Transverse colon (tissue), 4 donors: ENCODE results near the gene CPA2.

Source experiments
- CTCF ChIP-seq, 5 experiments: fragments of 200-600 bp in 3 of 5; fragments of 450-650 bp in 2 of 5; sonication (generic) in 3 of 5; IDR thresholded peaks; 1 replicate in 2 of 5; 2 replicates in 3 of 5; pipeline ENCODE4 v1.5.1; 2016 to 2017; ENCODE audit warnings: antibody characterized with exemption in 5 of 5, inconsistent platforms in 3 of 5, mild to moderate bottlenecking in 2 of 5, moderate library complexity in 1 of 5
- EP300 ChIP-seq: sonication (generic); formaldehyde crosslinking; IDR thresholded peaks from one replicate; pipeline ENCODE4 v1.6.1; 2017; ENCODE audit warnings: antibody characterized with exemption, low read depth
- POLR2A ChIP-seq: fragments of 450-650 bp; IDR thresholded peaks from one replicate; pipeline ENCODE4 v1.6.1; 2016; ENCODE audit warnings: antibody characterized with exemption, mild to moderate bottlenecking, moderate library complexity
- POLR2AphosphoS5 ChIP-seq, 3 donors: sonication (generic); formaldehyde crosslinking; IDR thresholded peaks; one replicate each; pipeline ENCODE4 v1.6.1; 2016; ENCODE audit warnings: antibody characterized with exemption in 3 of 3

GRCh38 chr7:130314305-130314704 is 47.6 kb downstream of the CPA2 start:
- TF ChIP-seq CTCF (IDR thresholded peaks at IDR 0.05) (no peak), POLR2AphosphoS5 (IDR thresholded peaks at IDR 0.05) (no peak), EP300 (no peak), POLR2A (no peak)
